Smooth muscle cell (in vitro differentiated cells): ENCODE data around the gene TEKT4. TPM values are rescaled to one million over a fixed set of nuclear protein-coding genes. Genes with fewer than 3 reads are reported as not detected.
A peak's percentile ranks its signal among the peaks of the same experiment; 100 is the strongest.

Experiments used
- DNase-seq: peaks from one replicate; lab custom pipeline; 2025; ENCODE audit not compliant: unreplicated experiment; lab: John Stamatoyannopoulos, UW
- H2AFZ ChIP-seq: fragments of 200-600 bp; sonication (generic); 2 replicates; pipeline ENCODE4 v1.6.0; 2016; ENCODE audit warnings: antibody characterized with exemption, low read depth, mild to moderate bottlenecking
- H3F3A ChIP-seq: fragments of 200-600 bp; sonication (generic); 2 replicates; pipeline ENCODE4 v1.6.0; 2017; ENCODE audit warnings: antibody characterized with exemption, low read depth
- H3K27ac ChIP-seq: fragments of 200-600 bp; sonication (generic); 2 replicates; pipeline ENCODE4 v1.5.1; 2016; ENCODE audit warnings: low read depth, mild to moderate bottlenecking
- H3K27me3 ChIP-seq: fragments of 200-600 bp; sonication (generic); 2 replicates; pipeline ENCODE4 v1.6.1; 2016; ENCODE audit warnings: low read depth, mild to moderate bottlenecking
- H3K36me3 ChIP-seq: fragments of 200-600 bp; sonication (generic); 2 replicates; pipeline ENCODE4 v1.5.1; 2016; ENCODE audit warnings: low read depth
- H3K4me1 ChIP-seq: fragments of 200-600 bp; sonication (generic); 2 replicates; pipeline ENCODE4 v1.5.1; 2016; ENCODE audit warnings: low read depth
- H3K4me2 ChIP-seq: fragments of 200-600 bp; sonication (generic); 2 replicates; pipeline ENCODE4 v1.6.0; 2016; ENCODE audit warnings: mild to moderate bottlenecking
- H3K4me3 ChIP-seq: fragments of 200-600 bp; sonication (generic); 2 replicates; pipeline ENCODE4 v1.5.1; 2016; ENCODE audit warnings: mild to moderate bottlenecking
- H3K79me2 ChIP-seq: fragments of 200-600 bp; sonication (generic); 2 replicates; pipeline ENCODE4 v1.6.0; 2016; ENCODE audit warnings: low read depth, mild to moderate bottlenecking
- H3K9ac ChIP-seq: fragments of 200-600 bp; sonication (generic); 2 replicates; pipeline ENCODE4 v1.6.0; 2016; ENCODE audit warnings: low read depth
- H3K9me3 ChIP-seq: fragments of 200-600 bp; sonication (generic); replicated peaks from 2 replicates; pipeline ENCODE4 v1.5.1; 2016; ENCODE audit warnings: low read depth
- H4K20me1 ChIP-seq: fragments of 200-600 bp; sonication (generic); 2 replicates; pipeline ENCODE4 v1.6.0; 2016; ENCODE audit warnings: low read depth
- CTCF ChIP-seq: fragments of 200-600 bp; sonication (generic); IDR thresholded peaks from 2 replicates; pipeline ENCODE4 v1.5.1; 2017; ENCODE audit warnings: borderline replicate concordance, mild to moderate bottlenecking, antibody characterized with exemption; ENCODE audit not compliant: insufficient read depth, poor library complexity, severe bottlenecking
- WGBS: methylation state at CpG from one replicate; pipeline ENCODE4 v1.1.7; 2016; ENCODE audit warnings: low lambda C conversion rate; 5-methylcytosine and 5-hydroxymethylcytosine counted together
- polyA plus RNA-seq: library from polyadenylated mRNA; unstranded; fragments of >200 nt; fragmentation: Nextera tagmentation; extraction: Ambion mirVana; gene quantifications from 2 replicates; pipeline ENCODE4 v1.2.1, GENCODE V29; 2016
- total RNA-seq: library from RNA; depleted of rRNA; stranded (reverse); fragments of >200 nt; gene quantifications from 2 replicates; pipeline ENCODE4 v1.2.3, GENCODE V29; 2014

The TEKT4 gene
- total and polyA plus RNA-seq, 2 experiments from 2014 or later, result not detected

GRCh38 chr2:94870440-94871225 is 597 bp upstream of the TEKT4 start:
- WGBS, result 84% methylated on average over 15 of the region's 25 CpGs

GRCh38 chr2:94872088-94872618 is 923 bp downstream of the TEKT4 start:
- no peaks in the 10 kb centered on the region for H3K27me3 ChIP-seq
- no peak overlapping the region for H3K27ac ChIP-seq

More at GRCh38 chr2:94870440-94871225, 597 bp upstream of the TEKT4 start:
- Histone ChIP-seq H3K79me2 (no peaks in the 10 kb centered on the region), H3F3A (no peaks in the 10 kb centered on the region), H3K27ac (no peak overlapping the region), H3K27me3 (no peaks in the 10 kb centered on the region), H3K4me3 (no peak overlapping the region), H3K4me2 (no peak overlapping the region), H3K9me3 (no peaks in the 10 kb centered on the region), H3K36me3 (no peaks in the 10 kb centered on the region), H3K9ac (no peak overlapping the region), H4K20me1 (no peaks in the 10 kb centered on the region), H3K4me1 (no peaks in the 10 kb centered on the region), H2AFZ (no peak overlapping the region)
- peak; percentile 9 for TF ChIP-seq CTCF
- no peak for DNase-seq

GRCh38 chr2:94872676-94873361 is 1.6 kb downstream of the TEKT4 start:
- no peak for TF ChIP-seq CTCF

More at GRCh38 chr2:94872088-94872618, 923 bp downstream of the TEKT4 start:
- H3K9me3 ChIP-seq, result no peaks in the 10 kb centered on the region
- no peaks in the 10 kb centered on the region for H4K20me1 ChIP-seq
- no peak overlapping the region for H2AFZ ChIP-seq
- no peaks in the 10 kb centered on the region for H3K36me3 ChIP-seq
- H3F3A ChIP-seq, result no peaks in the 10 kb centered on the region
- no peak overlapping the region for H3K4me2 ChIP-seq
- H3K79me2 ChIP-seq, result no peaks in the 10 kb centered on the region
- TF ChIP-seq CTCF, result no peak
- WGBS, result 87% methylated on average over 10 of the region's 10 CpGs
- DNase-seq, result no peak
- no peak overlapping the region for H3K4me3 ChIP-seq
- H3K4me1 ChIP-seq, result no peaks in the 10 kb centered on the region
- H3K9ac ChIP-seq, result no peak overlapping the region

More at GRCh38 chr2:94872676-94873361, 1.6 kb downstream of the TEKT4 start:
- no peak overlapping the region for H3K9ac ChIP-seq
- no peak overlapping the region for H3K27ac ChIP-seq
- H3K4me1 ChIP-seq, result no peaks in the 10 kb centered on the region
- no peaks in the 10 kb centered on the region for H3K36me3 ChIP-seq
- no peaks in the 10 kb centered on the region for H3F3A ChIP-seq
- H2AFZ ChIP-seq, result no peak overlapping the region
- DNase-seq, result no peak
- H3K4me2 ChIP-seq, result no peak overlapping the region
- H3K4me3 ChIP-seq, result no peak overlapping the region
- H4K20me1 ChIP-seq, result no peaks in the 10 kb centered on the region
- H3K9me3 ChIP-seq, result no peaks in the 10 kb centered on the region
- WGBS, result 70% methylated on average over 12 of the region's 12 CpGs
- H3K79me2 ChIP-seq, result no peaks in the 10 kb centered on the region
- H3K27me3 ChIP-seq, result no peaks in the 10 kb centered on the region
